Uterus (tissue), 2 donors: ENCODE data around the gene ADAMTS9.

Source experiments
- POLR2A ChIP-seq, 2 donors: fragments of 450-650 bp; IDR thresholded peaks; one replicate each; pipeline ENCODE4 v1.6.1; 2016; ENCODE audit warnings: antibody characterized with exemption in 2 of 2, mild to moderate bottlenecking in 1 of 2, moderate library complexity in 1 of 2
- TF ChIP-seq, protein P1 (sequence below), 4 experiments: fragments of 200-600 bp in 2 of 4; fragments of 450-650 bp in 2 of 4; sonication (generic) in 2 of 4; IDR thresholded peaks; one replicate each; pipeline ENCODE4 v1.5.1; 2016 to 2019; ENCODE audit warnings: antibody characterized with exemption in 4 of 4, mild to moderate bottlenecking in 2 of 4, moderate library complexity in 1 of 4

- TF ChIP-seq, protein P1, sequence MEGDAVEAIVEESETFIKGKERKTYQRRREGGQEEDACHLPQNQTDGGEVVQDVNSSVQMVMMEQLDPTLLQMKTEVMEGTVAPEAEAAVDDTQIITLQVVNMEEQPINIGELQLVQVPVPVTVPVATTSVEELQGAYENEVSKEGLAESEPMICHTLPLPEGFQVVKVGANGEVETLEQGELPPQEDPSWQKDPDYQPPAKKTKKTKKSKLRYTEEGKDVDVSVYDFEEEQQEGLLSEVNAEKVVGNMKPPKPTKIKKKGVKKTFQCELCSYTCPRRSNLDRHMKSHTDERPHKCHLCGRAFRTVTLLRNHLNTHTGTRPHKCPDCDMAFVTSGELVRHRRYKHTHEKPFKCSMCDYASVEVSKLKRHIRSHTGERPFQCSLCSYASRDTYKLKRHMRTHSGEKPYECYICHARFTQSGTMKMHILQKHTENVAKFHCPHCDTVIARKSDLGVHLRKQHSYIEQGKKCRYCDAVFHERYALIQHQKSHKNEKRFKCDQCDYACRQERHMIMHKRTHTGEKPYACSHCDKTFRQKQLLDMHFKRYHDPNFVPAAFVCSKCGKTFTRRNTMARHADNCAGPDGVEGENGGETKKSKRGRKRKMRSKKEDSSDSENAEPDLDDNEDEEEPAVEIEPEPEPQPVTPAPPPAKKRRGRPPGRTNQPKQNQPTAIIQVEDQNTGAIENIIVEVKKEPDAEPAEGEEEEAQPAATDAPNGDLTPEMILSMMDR (IDR thresholded peaks at IDR 0.05), result no peak
- TF ChIP-seq POLR2A (IDR thresholded peaks at IDR 0.05), result no peak
Measured at GRCh38 chr3:64571982-64572381, 115.8 kb downstream of the ADAMTS9 start.
